UCSD-AML1 (cell line): ENCODE measurements around the gene PDE3A.
"Not testable (repeated sequence)": the region's sequence is repeated elsewhere in the genome, so short reads cannot be mapped to it uniquely, and the experiment has no call there.

ENCODE experiments used
- DNase-seq: peaks from one replicate; lab custom pipeline; 2025; ENCODE audit not compliant: unreplicated experiment; lab: John Stamatoyannopoulos, UW

Gene PDE3A

GRCh38 chr12:20372326-20373096 lies 4.2 kb downstream of the PDE3A start:
- no peak for DNase-seq

DNA sequence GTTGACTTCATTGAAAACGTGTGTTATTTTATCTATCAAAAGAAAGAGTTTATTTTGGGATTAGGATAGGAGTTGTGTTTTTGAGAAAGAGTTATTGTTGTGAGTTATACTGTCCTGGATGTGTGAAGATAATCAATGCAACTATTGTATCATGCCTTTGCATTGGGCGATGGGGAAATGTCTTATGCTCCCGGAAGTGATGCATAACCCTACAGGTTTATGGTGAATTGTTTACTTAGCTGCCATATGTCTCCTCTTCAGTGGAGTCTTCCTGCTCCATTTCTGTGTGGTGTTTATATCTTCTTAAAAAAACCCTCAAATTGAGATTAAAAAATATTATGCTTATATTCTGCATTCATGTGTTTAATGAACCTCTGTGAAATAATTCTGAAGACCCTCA lies 6.5 kb downstream of the PDE3A start:
- no peak for DNase-seq

DNA sequence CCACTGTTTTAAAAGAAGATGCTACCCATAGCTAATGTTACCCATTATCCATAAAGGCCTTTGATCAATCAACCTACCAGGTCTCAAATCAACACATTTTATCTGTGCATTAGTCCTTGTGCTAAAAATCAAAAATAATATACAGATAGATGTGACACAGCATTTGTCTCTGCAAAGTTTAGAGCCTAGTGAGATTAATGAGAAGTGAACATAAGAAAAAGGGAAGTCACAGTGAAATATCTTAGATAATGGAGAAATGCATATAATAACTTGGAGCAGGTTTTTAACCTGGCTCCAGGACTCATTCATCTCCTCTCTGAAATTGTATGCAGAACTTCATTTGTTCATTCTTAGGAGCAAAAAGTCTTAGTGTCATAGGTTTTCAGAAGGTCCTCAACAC lies 7.2 kb downstream of the PDE3A start:
- DNase-seq: no peak

GRCh38 chr12:20376984-20377383 lies 8.6 kb downstream of the PDE3A start:
- DNase-seq: no peak

DNA sequence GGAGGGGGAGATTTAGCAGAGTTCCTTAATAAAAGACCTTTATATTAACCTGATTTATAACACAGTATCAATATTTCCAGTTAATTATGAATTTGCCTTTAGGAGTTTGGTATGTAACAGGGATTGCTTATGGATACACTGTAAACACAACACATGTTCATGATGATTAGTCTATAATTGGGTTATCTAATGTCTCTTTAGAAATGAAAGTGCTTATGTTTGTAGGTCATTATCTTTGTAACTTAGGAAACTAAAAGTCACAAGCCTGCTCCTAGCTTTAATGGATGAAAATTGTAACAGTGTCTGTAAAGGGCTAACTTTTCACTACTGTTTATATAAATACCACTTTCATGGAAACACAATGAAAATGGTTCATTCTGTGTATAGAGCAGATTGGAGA lies 9.4 kb downstream of the PDE3A start:
- DNase-seq: no peak

DNA sequence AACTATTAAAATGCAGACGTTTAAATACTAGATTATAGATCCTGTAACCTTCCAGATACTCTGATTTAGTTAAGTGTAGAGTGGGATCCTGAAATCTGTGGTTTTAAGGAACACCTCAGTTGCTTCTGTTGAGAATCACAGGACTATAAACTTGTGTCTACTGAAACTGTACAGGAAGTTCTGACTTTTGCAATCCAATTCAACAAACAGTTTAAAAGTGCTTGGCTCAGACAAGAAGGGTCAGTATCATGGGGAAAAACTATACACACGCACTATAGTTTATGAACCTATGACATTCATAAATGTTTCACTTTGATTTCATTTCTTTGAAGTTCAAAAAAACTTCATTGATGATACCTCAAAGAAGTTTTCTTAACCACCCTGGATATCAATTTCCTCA lies 13.8 kb downstream of the PDE3A start:
- no peak for DNase-seq

GRCh38 chr12:20383612-20384011 lies 15.3 kb downstream of the PDE3A start:
- DNase-seq: no peak

- not testable (repeated sequence) for DNase-seq
Observed at GRCh38 chr12:20384836-20385235, 16.5 kb downstream of the PDE3A start.

DNA sequence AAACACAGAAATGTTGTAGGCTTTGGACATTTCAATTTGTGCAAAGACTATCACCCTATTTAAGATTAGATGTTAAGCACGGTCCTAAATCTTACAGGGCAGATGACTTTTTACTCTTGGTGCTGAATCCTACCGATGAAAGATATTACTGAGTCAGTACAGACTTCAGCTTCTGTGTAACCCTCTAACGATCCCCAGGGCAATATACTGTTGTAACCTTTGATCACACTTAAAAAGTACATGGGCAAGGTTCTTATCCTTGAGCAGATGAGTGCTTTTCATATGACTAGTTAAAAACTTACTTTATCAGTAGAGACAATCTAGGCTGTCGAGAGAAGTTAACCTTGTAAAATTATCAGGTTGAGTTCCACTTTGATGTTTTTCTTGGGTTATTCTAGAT lies 22.5 kb downstream of the PDE3A start:
- DNase-seq: no peak

DNA sequence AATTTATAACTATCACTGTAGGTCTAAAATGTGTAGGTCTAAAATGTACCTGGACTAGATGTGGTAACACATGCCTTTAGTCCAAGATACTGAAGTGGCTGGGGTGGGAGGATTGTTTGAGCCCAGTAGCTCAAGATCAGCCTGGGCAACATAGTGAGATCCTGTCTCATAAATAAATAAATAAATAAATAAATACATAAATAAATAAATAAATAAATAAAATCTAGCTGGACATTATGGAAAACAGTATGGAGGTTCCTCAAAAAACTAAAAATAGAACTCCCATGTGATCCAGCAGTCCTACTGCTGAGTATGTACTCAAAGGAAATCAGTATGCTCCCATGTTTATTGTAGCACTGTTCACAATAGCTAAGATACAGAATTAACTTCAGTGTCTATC lies 24.0 kb downstream of the PDE3A start:
- DNase-seq: no peak

DNA sequence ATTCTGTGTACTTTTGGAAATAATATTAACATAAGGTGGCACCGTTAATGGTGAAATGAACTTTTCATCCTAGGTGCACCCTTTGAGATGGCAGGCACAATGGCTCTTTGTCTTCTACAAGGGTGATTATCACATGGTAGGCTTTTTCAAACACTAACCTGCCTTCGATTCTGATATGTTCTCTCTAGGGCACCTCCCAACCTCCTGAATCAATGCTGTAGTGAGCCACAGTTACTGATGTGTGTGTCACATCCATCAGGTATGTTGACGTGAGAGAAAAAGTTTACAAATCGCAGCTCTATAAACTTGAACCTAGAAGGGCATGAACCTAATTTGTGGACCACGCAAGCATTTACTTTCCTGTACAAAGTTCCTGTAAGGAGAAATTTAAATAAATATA lies 25.4 kb downstream of the PDE3A start:
- DNase-seq: no peak

GRCh38 chr12:20395791-20396550 lies 27.6 kb downstream of the PDE3A start:
- no peak for DNase-seq

GRCh38 chr12:20398686-20399085 lies 30.3 kb downstream of the PDE3A start:
- peak; percentile 16 for DNase-seq

DNA sequence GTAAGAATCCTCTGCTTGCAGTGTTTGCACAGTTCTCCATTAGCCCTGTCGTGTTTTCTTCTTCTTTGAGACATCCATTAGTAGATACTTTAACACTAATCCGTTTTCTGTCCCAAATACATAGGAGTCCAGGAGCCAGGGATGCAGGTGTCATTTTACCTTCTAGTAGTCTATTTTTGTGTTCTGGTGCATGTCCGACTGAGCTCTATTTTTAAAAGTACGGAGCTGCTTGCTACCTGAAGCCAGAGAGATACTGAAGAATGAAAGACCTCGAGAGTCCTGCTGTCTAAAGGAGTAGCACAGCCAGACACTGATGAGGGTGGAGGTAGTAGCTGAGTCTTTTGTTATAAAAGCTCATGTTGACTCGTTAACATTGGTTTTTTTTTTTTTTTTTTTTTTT lies 31.7 kb downstream of the PDE3A start:
- DNase-seq: no peak

- DNase-seq: no peak
Observed at GRCh38 chr12:20403230-20403629, 34.9 kb downstream of the PDE3A start.

DNA sequence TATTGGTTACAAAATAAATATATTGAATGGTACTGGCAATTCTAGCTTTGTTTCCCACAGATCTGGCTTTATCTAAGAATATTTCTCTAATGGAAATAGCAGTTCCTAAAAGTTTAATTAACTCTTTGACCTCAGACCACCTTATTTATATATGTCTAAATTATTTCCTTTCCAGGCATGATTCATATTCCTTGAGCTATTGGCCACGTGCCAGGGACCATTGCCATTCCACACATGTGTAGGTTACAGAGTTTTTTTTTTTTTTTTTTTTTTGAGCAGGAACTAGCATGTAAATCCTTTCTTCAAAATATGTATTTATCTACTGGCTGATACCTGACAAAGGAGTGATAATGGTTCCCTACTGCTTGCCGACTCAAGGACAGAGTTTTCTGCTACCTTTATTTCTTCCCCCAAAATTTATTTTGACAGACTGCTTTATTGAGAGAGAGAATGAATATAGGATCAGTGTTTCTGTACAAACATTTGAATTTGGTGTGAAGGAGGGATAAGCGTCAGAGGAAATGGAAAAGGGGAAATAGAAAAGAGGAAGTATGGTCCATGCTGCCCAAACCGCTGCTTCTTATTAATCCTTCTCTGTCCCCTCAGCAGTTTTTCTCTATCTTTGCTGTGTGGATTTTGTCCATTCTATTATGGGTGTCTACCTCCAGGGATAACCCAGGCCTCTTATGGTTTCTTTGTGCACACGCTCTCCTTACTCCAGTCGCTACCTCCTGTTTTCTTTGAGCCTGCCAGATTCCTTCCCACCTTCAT lies 36.4 kb downstream of the PDE3A start:
- peak; percentile 55 for DNase-seq

DNA sequence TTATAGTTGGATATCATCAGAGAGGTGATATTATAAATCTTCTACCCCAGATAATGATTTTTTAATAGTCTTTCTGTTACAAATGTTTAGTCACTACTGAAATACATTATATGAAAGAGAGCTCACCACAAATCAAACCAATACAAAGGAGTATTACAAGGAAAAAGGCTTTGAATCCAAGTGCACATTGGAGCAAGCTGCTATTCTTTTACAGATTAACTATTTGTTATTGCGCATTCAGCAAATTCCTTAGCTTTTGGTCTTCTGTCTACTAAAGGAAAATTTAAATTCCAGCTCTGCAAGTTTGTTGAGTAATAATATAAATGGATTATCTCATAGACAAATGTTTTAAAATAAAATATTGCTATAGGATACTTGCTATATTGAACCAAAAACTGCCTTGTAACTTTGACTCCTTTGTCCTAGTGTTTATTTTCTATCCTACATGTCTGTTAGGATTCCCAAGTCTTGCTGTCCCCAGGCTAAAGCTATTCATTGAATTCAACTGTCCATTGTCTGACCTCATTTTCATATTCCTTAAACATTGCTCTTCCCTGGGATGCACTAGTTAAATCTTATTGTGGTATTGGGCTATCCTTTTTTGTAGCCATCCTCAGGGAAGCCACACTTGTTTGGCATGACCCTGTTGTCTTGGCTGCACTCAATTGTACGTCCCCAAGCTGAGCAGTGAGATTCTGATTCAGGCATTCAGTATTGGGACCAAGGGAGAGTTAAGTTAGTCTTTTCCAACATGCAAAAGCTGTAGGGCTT lies 41.5 kb downstream of the PDE3A start:
- DNase-seq: peak; percentile 5

DNA sequence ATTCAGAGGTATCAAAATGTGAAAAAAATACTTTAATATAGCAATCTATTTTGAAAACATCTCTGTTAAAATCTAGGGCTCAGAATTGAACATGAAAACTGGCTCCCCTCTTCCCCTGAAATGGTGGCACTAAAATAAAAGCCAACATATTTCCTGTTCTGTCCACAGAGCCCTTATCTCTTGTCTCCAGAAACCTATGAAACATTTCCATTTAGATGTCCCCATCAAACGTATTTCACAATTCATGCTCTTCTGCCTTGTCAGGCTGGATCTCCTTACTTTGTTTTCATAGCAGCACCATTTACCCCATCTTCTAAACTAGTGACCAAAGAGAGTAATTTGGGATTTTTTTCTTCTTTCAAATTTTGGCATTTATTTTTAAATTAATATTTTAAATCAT lies 42.4 kb downstream of the PDE3A start:
- DNase-seq: no peak

DNA sequence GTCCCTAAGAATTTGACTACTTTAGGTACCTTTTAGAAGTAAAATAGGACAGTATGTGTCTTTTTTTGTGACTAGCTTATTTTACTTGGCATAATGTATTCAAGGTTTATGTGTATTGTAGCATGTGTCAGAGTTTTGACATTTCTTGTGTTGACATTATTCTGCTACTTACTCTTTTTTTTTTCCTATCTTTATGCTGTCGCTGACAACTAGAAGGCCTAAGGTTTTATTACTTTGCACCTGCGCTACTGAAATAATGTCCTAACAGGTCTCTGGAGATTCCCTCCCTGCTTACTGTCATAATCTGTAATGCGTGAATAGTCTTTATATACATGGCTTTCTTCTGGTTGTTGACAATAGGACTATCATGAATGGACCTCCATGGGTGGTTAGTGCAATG lies 43.0 kb downstream of the PDE3A start:
- DNase-seq: no peak

DNA sequence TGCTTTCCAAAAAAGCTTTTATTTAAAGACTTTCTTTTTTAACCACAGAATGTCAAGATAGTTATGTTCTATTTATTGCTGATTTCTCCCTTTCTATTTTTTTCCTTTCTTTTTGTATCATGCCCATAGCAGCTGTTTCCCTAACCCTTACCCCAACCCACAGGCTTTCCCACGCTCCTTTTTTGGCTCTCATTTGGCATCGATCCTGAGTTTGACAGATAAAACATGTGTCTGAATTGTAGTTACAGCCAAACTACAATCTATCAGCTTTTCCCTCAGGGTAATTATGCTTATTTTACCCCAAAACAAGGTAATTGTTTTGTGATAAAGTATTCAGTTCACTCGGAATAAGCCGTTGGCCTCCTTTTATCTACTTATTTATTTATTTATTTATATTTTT lies 46.7 kb downstream of the PDE3A start:
- peak; percentile 52 for DNase-seq

- DNase-seq: no peak
Observed at GRCh38 chr12:20415641-20416040, 47.3 kb downstream of the PDE3A start.
